CD4-positive, alpha-beta T cell treated with Interleukin-1 beta for 1 hour (primary cell): ENCODE measurements around the gene KMT2C.
A peak's percentile ranks its signal among the peaks of the same experiment; 100 is the strongest.
"Not testable (repeated sequence)": the region's sequence is repeated elsewhere in the genome, so short reads cannot be mapped to it uniquely, and the experiment has no call there.

Experiments
- DNase-seq, 2 donors: peaks; one replicate each; pipeline ENCODE4 v3.0.0-alpha.2; 2020 to 2022

The KMT2C gene

GRCh38 chr7:152402384-152403250 lies 33.2 kb downstream of the KMT2C start:
- no peak for DNase-seq

GRCh38 chr7:152399344-152399743 lies 36.5 kb downstream of the KMT2C start:
- no peak for DNase-seq

DNA sequence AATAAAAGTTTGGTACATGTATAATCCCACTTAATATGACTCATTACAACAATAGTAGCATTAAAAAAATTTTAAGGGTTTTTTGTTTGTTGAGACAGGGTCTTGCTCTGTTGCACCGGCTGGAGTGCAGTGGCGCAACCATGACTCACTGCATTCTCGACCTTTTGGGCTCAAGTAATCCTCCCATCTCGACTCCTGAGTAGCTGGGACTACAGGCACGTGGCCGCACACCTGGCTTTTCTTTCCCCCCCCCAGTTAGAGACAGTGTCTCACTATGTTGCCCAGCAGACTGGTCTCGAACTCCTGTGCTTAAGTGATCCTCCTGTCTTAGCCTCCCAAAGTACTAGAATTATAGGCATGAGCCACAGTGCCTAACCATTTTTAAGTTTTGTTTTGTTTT lies 40.7 kb downstream of the KMT2C start:
- no peak for DNase-seq

DNA sequence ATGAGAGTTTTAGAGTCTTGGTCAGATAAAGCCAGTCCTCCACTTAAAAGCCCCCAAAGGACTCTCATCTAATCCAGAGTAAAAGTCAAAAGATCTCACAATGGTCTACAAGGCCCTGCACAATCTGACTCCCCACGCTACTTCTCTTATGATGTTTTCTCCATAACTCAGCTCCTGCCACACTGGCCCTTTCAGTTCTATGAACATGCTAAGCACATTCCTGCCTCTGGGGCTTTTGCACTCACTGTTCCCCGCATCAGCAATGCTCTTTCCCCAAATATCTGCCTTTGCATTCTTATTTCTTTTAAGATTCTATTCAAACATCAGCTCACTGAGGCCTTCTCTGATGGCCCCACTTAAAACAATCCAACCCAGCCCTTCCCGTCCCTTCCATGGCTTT lies 41.6 kb downstream of the KMT2C start:
- not testable (repeated sequence) for DNase-seq

DNA sequence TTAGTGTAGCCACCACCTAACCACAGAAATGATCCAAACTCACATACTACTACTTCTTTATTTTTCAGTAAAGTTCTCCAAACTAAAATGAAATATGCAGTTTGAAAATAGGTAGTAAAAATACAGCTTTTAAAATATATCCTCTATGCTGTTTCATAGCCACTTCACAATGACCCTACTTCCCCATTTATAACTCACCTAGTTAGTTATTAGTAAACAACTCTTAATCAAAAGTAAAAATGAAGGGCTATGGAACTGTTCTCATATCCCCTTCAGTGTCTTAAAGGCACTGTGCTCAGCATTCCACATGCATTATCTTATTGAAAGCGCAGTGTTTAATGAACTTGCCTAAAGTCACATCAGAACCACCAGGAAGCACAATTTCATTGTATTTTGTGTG lies 43.5 kb downstream of the KMT2C start:
- DNase-seq: no peak

- not testable (repeated sequence) for DNase-seq
Measured at GRCh38 chr7:152386136-152386764, 49.6 kb downstream of the KMT2C start.

DNA sequence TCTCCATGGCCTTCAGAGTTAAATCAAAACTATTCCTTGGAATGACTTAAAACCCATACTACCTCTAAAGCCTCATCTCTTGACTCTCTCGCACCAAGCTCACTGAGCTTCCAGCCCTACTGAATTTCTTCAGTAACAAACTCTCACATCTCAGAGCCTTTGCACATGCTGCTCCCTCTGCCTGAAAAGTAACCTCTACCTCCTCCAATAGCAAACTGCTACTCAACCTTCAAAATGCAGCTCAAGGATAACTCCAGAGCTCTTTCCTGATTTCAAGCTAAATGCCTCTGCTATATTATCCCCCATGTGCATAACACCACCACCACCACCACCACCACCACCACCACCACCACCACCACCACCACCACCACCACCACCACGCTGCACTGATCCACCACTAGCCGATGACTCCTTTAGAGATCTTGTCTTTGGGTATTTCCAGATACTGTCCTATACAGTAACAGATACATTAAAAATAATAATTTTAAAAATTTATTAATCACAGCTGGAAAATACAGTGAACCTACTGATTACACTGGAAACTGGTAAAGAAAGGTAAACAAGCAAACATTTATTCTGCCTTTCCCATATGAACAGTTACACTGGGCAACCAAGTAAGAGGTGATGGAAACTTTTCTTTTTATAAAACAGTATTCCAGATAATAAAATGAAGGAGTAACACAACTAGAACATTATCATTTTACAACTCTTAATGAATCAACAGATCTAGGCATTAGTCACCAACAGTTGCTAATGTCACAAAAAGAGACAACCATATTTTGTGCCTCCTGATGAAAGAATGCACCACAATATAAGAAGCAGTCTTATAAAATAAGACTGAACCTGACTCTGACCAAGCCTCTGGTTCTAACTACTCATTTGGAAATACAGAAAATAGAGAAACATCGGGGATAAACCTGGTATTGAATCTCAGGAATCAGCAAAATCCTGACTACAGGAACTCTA lies 51.3 kb downstream of the KMT2C start:
- not testable (repeated sequence) for DNase-seq

DNA sequence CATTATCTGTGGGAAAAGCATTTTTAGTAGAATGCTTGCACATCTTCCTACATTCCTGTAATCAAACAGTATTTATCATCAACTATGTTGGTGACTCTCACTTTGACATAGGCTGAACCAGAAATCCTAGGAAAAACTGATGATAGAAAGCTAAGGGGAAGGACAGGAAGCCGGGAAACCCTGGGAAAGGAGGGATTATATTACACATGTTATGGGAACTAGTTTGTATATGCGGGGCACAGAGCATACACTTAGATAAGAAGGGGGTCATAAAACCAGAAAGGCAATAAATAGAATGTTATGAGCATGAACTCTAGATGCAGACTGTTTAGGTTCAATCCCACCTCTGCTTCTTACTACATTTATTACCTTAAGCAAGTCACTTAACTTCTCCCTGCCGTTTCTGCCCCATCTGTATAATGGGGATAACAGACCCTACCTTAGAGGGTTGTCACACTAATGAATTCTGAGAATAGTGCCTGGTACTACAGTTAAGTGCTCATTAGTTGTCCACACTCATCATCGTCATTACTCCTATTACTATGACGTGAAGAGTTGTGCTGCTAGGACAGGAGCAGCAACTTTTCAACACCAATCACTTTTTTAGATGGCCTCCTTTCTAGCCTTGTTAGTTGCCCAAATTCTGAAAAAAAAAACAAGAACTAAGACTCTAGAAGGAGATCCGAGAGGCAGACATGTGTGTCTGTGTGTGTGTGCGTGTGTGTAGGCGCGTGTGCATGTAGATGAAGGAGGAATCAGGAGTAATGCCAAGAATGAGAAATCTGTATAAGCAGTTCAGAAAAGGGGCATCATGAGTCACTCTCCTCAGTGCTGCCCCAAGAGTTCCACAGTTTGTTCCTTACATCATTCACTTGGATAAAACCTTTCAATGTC lies 52.2 kb downstream of the KMT2C start:
- peak in 1 of 2 donors; percentile 15 for DNase-seq

DNA sequence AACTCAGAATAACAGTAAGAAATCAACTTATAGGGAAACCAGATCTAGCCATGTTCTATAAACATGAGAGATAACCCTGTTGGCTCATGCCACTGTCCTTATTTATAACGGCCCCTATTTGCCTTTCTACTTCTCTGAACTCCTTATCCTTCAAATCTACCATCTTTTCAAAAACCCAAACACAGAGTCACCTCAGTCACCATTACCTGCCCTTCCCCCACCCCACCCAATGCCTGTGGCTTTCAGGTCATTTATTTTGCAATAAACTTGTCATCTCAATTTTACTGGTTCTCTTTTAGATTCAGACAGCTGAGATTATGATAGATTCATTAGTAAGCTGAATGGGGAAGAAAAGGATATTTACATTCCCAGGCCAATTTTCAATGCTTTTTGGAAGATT lies 53.6 kb downstream of the KMT2C start:
- DNase-seq: peak in 1 of 2 donors; percentile 17

- DNase-seq: not testable (repeated sequence)
Measured at GRCh38 chr7:152380931-152381578, 54.7 kb downstream of the KMT2C start.

DNA sequence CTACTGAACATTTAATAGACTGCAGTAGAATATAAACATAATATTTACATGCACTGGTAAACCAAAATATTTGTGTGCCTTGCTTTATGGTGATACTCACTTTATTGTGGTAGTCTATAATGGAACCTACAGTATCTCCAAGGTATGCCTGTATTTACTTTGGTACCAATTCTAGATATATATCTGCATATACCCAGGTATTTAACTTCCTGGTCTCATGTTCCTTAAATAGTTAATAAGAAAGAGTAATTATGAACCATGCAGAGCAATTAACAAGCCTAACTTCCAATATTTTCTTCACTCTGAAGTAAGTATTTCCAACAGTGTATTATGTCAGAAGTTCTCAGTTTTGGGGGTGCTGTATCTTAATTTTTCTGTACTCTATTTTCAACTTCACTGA lies 57.3 kb downstream of the KMT2C start:
- not testable (repeated sequence) for DNase-seq

DNA sequence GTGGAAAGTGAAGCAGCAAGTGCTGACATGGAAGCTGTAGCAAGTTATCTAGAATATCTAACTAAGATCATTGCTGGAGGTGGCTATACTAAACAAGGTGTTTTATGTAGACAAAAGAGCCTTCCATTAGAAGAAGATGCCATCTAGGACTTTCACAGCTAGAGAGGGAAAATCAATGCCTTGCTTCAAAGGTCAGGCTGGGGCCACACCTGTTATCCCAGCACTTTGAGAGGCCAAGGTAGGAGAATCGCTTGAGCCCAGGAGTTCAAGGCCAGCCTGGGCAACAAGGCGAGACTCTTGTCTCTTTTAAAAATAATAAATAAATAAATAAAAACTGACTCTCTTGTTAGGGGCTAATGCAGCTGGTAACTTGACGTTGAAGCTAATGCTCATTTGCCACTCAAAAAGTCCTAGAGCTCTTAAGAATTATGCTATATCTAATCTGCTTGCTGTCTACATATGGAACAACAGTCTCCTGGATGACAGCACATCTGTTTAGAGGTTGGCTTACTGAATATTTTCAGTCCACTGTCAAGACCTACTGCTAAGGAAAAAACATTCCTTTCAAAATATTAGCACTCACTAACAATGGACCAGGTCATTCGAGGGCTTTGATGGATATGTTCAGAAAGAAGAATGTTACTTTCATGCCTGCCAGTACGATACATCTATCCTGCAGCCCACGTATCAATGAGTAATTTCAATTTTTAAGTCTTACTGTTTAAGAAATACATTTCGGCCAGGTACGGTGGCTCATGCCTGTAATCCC lies 58.9 kb downstream of the KMT2C start:
- not testable (repeated sequence) for DNase-seq

DNA sequence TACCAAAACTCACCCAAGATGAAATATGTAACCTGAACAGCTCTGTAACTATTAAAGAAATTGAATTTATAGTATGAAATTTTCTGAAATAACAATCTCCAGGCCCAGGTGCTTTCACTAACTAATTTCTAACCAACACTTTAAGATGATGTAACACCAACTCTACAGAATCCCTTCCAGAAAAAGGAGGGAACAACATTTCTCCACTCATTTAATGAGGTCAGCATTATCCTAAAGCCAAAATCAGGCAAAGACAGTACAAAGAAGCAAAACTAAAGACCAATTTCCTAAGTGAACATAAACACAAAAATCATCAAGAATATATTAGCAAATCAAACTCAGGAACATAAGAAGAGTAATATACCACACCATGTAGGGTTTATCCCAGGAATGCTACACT lies 65.5 kb downstream of the KMT2C start:
- no peak for DNase-seq

DNA sequence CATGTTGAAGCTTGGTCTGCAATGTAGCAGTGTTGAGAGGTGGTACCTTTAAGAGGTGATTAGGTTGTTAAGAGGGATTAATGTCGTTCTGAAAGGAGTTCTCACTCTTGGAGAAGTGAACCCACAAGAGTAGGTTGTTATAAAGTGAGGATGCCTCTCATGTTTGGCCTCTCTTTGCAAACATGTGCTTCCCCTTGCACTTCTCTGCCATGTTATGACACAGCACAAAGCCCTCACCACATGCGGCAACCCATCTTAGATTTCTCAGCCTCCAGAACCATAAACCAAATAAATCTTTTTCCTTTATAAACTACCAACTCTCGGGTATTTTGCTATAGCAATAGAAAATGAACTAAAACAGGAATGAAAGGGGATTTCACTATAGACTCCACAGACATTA lies 66.3 kb downstream of the KMT2C start:
- no peak for DNase-seq

- no peak for DNase-seq
Measured at GRCh38 chr7:152367170-152367569, 68.6 kb downstream of the KMT2C start.

DNA sequence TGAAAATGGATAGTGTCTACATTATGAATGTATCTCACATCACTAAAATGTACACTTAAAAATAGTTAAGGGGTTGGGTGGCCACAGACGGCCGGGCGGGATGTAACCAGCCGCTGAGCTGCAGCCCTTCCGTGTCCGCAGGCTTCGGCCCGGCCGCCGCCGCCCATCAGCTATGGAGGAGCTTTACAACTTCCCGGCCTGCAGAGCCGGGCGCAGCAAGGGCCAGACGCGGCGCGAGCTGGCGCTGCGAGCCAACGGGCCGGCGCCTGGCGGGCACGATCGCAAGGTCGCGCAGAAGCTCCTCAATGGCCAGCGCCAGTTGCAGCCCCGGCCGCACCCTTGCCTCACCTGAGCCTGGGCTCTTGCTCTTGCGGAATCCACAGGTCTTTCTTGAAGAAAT lies 69.1 kb downstream of the KMT2C start:
- DNase-seq: no peak

GRCh38 chr7:152365982-152366603 lies 69.7 kb downstream of the KMT2C start:
- no peak for DNase-seq

- no peak for DNase-seq
Measured at GRCh38 chr7:152363798-152364197, 72.0 kb downstream of the KMT2C start.

GRCh38 chr7:152362128-152362926 lies 73.5 kb downstream of the KMT2C start:
- no peak for DNase-seq
